CD14-positive monocyte (primary cell): ENCODE results near the gene TLCD4. TPM values are rescaled to one million over a fixed set of nuclear protein-coding genes. Genes with fewer than 3 reads are reported as not detected.

Experiments
- DNase-seq, 3 donors: peaks; one replicate each; pipeline ENCODE4 v3.0.0-alpha.2; 2011 to 2022
- H2AFZ ChIP-seq: 2 replicates; pipeline ENCODE4 v1.6.0; 2012; ENCODE audit warnings: mild to moderate bottlenecking, low read depth, low read length, inconsistent platforms; ENCODE audit not compliant: insufficient read depth, poor library complexity, severe bottlenecking
- H3K27ac ChIP-seq, 2 donors: 1 replicate in 1 of 2; 2 replicates in 1 of 2; pipeline ENCODE4 v1.5.1; 2012 to 2013; ENCODE audit warnings: low read length in 2 of 2, control low read depth in 1 of 2, inconsistent platforms in 1 of 2, low read depth in 1 of 2, mild to moderate bottlenecking in 1 of 2
- H3K27me3 ChIP-seq, 2 donors: one replicate each; pipeline versions ENCODE4 v1.6.0 to v1.6.1; 2011 to 2013; ENCODE audit warnings: low read length in 2 of 2; ENCODE audit not compliant: control insufficient read depth in 2 of 2, insufficient read depth in 2 of 2
- H3K36me3 ChIP-seq, 2 donors: replicated peaks in 1 of 2; 1 replicate in 1 of 2; 2 replicates in 1 of 2; pipeline versions ENCODE4 v1.5.1 to v1.6.1; 2012 to 2013; ENCODE audit warnings: low read length in 2 of 2, control low read depth in 1 of 2, inconsistent platforms in 1 of 2, mild to moderate bottlenecking in 1 of 2; ENCODE audit not compliant: insufficient read depth in 2 of 2, control insufficient read depth in 1 of 2
- H3K4me1 ChIP-seq, 2 donors: 1 replicate in 1 of 2; 2 replicates in 1 of 2; pipeline versions ENCODE4 v1.5.1 to v1.6.1; 2012 to 2013; ENCODE audit warnings: low read length in 2 of 2, control low read depth in 1 of 2, inconsistent platforms in 1 of 2, mild to moderate bottlenecking in 1 of 2, moderate library complexity in 1 of 2; ENCODE audit not compliant: insufficient read depth in 2 of 2, control insufficient read depth in 1 of 2
- H3K4me2 ChIP-seq: replicated peaks from 2 replicates; pipeline ENCODE3; 2012; ENCODE audit warnings: low read length, moderate library complexity, mild to moderate bottlenecking; ENCODE audit not compliant: poor library complexity, severe bottlenecking; ENCODE audit errors: extremely low read depth
- H3K4me3 ChIP-seq, 3 experiments: fragments of 200-600 bp in 1 of 3; sonication (generic) in 1 of 3; replicated peaks in 1 of 3; 1 replicate in 2 of 3; 2 replicates in 1 of 3; pipeline ENCODE4 v1.5.1; 2011 to 2013; ENCODE audit warnings: low read length in 3 of 3, mild to moderate bottlenecking in 3 of 3, control low read depth in 2 of 3, low read depth in 2 of 3, inconsistent platforms in 1 of 3, moderate library complexity in 1 of 3
- H3K79me2 ChIP-seq: 2 replicates; pipeline ENCODE4 v1.6.0; 2012; ENCODE audit warnings: mild to moderate bottlenecking, control low read depth, inconsistent platforms, low read length, moderate library complexity; ENCODE audit not compliant: insufficient read depth
- H3K9ac ChIP-seq: 2 replicates; pipeline ENCODE4 v1.6.0; 2017; ENCODE audit warnings: low read length, mild to moderate bottlenecking; ENCODE audit not compliant: insufficient read depth, poor library complexity, severe bottlenecking
- H3K9me3 ChIP-seq, 2 donors: replicated peaks in 1 of 2; 1 replicate in 1 of 2; 2 replicates in 1 of 2; pipeline versions ENCODE4 v1.5.1 to v1.6.1; 2012 to 2013; ENCODE audit warnings: low read length in 2 of 2, control low read depth in 1 of 2; ENCODE audit not compliant: control insufficient read depth in 1 of 2, insufficient read depth in 1 of 2
- H4K20me1 ChIP-seq: 2 replicates; pipeline ENCODE4 v1.6.0; 2012; ENCODE audit warnings: mild to moderate bottlenecking, low read length, control low read depth, moderate library complexity; ENCODE audit not compliant: insufficient read depth
- H3K27ac Mint-ChIP-seq, 7 donors: one replicate each; pipeline ENCODE4 v1.8.0; 2020; ENCODE audit warnings: mild to moderate bottlenecking in 7 of 7, mixed read lengths in 7 of 7, moderate library complexity in 6 of 7, inconsistent platforms in 2 of 7
- H3K27me3 Mint-ChIP-seq, 3 donors: one replicate each; pipeline ENCODE4 v1.8.0; 2021 to 2022; ENCODE audit warnings: low read depth in 3 of 3, mild to moderate bottlenecking in 3 of 3, mixed read lengths in 3 of 3, moderate library complexity in 3 of 3, inconsistent platforms in 1 of 3
- H3K36me3 Mint-ChIP-seq, 2 donors: one replicate each; pipeline ENCODE4 v1.8.0; 2020; ENCODE audit warnings: mixed read lengths in 2 of 2, inconsistent platforms in 1 of 2, mild to moderate bottlenecking in 1 of 2
- H3K4me1 Mint-ChIP-seq: one replicate; pipeline ENCODE4 v1.8.0; 2020; ENCODE audit warnings: mild to moderate bottlenecking, mixed read lengths
- H3K4me3 Mint-ChIP-seq, 2 donors: one replicate each; pipeline ENCODE4 v1.8.0; 2020; ENCODE audit warnings: mild to moderate bottlenecking in 2 of 2, mixed read lengths in 2 of 2, moderate library complexity in 1 of 2
- H3K9me3 Mint-ChIP-seq, 7 donors: one replicate each; pipeline ENCODE4 v1.8.0; 2020 to 2022; ENCODE audit warnings: mixed read lengths in 7 of 7, mild to moderate bottlenecking in 6 of 7, moderate library complexity in 6 of 7, inconsistent platforms in 2 of 7
- CTCF ChIP-seq: fragments of 200-600 bp; IDR thresholded peaks from one replicate; pipeline ENCODE4 v1.8.0; 2022; ENCODE audit warnings: antibody characterized with exemption, mild to moderate bottlenecking
- WGBS: methylation state at CpG from one replicate; pipeline ENCODE4 v1.1.5; 2013; ENCODE audit warnings: missing lambda C conversion rate; ENCODE audit not compliant: insufficient coverage; 5-methylcytosine and 5-hydroxymethylcytosine counted together
- intact Hi-C, 2 donors: fragments of 100-400 bp; cut with micrococcal nuclease; formaldehyde crosslinking; loops; one replicate each; pipeline versions ENCODE4 v1.15.0 to v1.15.1; 2023
- polyA plus RNA-seq, 3 donors: library from polyadenylated mRNA; depleted of rRNA in 1 of 3; unstranded in 2 of 3; stranded (reverse) in 1 of 3; fragments of 300-500 nt in 2 of 3; fragments of >200 nt in 1 of 3; fragmentation: Illumina TruSeq in 2 of 3; gene quantifications; 1 replicate in 2 of 3; 2 replicates in 1 of 3; pipeline ENCODE4 v1.2.3, GENCODE V29; 2012 to 2021

Gene TLCD4
- polyA plus RNA-seq, 3 donors, result not detected

- no peak overlapping the region for H3K4me3 ChIP-seq
- H2AFZ ChIP-seq, result no peak overlapping the region
- peak overlapping the region in 1 of 7 donors; percentile 6 for H3K27ac Mint-ChIP-seq
- intact Hi-C loops, result no loop called here
- peaks cover 0 to 17% (median 3%) of the 10 kb centered on the region in 7 donors for H3K9me3 Mint-ChIP-seq
- peaks cover 12% of the 10 kb centered on the region for H3K4me1 Mint-ChIP-seq
- H3K27me3 Mint-ChIP-seq, result peaks cover 60 to 75% (median 64%) of the 10 kb centered on the region in 3 donors
- H3K79me2 ChIP-seq, result no peaks in the 10 kb centered on the region
- no peak for DNase-seq
- no peaks in the 10 kb centered on the region for H3K36me3 ChIP-seq
- H3K27ac ChIP-seq, result no peak overlapping the region
- H3K9ac ChIP-seq, result no peak overlapping the region
- no peak overlapping the region for H3K4me2 ChIP-seq
- H4K20me1 ChIP-seq, result no peaks in the 10 kb centered on the region
- H3K9me3 ChIP-seq, result peaks cover 0 to 7% of the 10 kb centered on the region in 2 donors
- H3K4me3 Mint-ChIP-seq, result peak overlapping the region in 1 of 2 donors; percentile 85
- H3K27me3 ChIP-seq, result peaks cover 53 to 61% of the 10 kb centered on the region in 2 donors
- no peak for TF ChIP-seq CTCF
- peaks cover 10 to 16% of the 10 kb centered on the region in 2 donors for H3K4me1 ChIP-seq
- peaks cover 0 to 5% of the 10 kb centered on the region in 2 donors for H3K36me3 Mint-ChIP-seq
Measured at GRCh38 chr1:95119273-95119672, 2.1 kb downstream of the TLCD4 start.

- DNase-seq, result no peak
- Histone ChIP-seq H3K9ac (no peak overlapping the region), H3K9me3 (peaks cover 0 to 7% of the 10 kb centered on the region in 2 donors), H4K20me1 (no peaks in the 10 kb centered on the region), H3K27ac (no peak overlapping the region), H2AFZ (no peak overlapping the region), H3K36me3 (no peaks in the 10 kb centered on the region), H3K4me2 (no peak overlapping the region), H3K4me3 (no peak overlapping the region), H3K4me1 (peaks cover 4 to 9% of the 10 kb centered on the region in 2 donors), H3K27me3 (peaks cover 34 to 39% of the 10 kb centered on the region in 2 donors), H3K79me2 (no peaks in the 10 kb centered on the region)
- WGBS, result 88% methylated on average over 5 of the region's 8 CpGs
- Mint-ChIP-seq H3K4me1 (peaks cover 6% of the 10 kb centered on the region), H3K27ac (no peak overlapping the region), H3K36me3 (peaks cover 0 to 3% of the 10 kb centered on the region in 2 donors), H3K4me3 (no peak overlapping the region), H3K9me3 (peaks cover 0 to 12% (median 2%) of the 10 kb centered on the region in 7 donors), H3K27me3 (peaks cover 40 to 50% (median 45%) of the 10 kb centered on the region in 3 donors)
- intact Hi-C loops, result no loop called here
- no peak for TF ChIP-seq CTCF
Measured at GRCh38 chr1:95122151-95122697, 5.1 kb downstream of the TLCD4 start.
